ENCODE data around the gene SMAD7. TPM values are rescaled to one million over a fixed set of nuclear protein-coding genes. Genes with fewer than 3 reads are reported as not detected.

Gene SMAD7
- total RNA-seq, 1 experiment from 2014 or later = 2.1 TPM

GRCh38 chr18:48920408-48921038, 30.2 kb downstream of the SMAD7 start:
- no peak for DNase-seq (ENCODE audit: extremely low read depth, low read depth)

- DNase-seq (ENCODE audit: extremely low read depth, low read depth) = no peak
These were observed 31.2 kb downstream of the SMAD7 start for GRCh38 chr18:48919547-48919946.

GRCh38 chr18:48918660-48919456, 31.9 kb downstream of the SMAD7 start:
- no peak for DNase-seq (ENCODE audit: extremely low read depth, low read depth)

- no peak for DNase-seq (ENCODE audit: extremely low read depth, low read depth)
These were observed 32.9 kb downstream of the SMAD7 start for GRCh38 chr18:48917579-48918517.

- DNase-seq (ENCODE audit: extremely low read depth, low read depth) = no peak
These were observed 34.9 kb downstream of the SMAD7 start for GRCh38 chr18:48915626-48916425.

GRCh38 chr18:48914581-48915251, 36.0 kb downstream of the SMAD7 start:
- no peak for DNase-seq (ENCODE audit: extremely low read depth, low read depth)

GRCh38 chr18:48913775-48914174, 37.0 kb downstream of the SMAD7 start:
- DNase-seq (ENCODE audit: extremely low read depth, low read depth) = no peak

- no peak for DNase-seq (ENCODE audit: extremely low read depth, low read depth)
These were observed 37.6 kb downstream of the SMAD7 start for GRCh38 chr18:48913201-48913600.

- DNase-seq (ENCODE audit: extremely low read depth, low read depth) = no peak
These were observed 39.7 kb downstream of the SMAD7 start for GRCh38 chr18:48910972-48911545.

GRCh38 chr18:48909721-48910120, 41.0 kb downstream of the SMAD7 start:
- DNase-seq (ENCODE audit: extremely low read depth, low read depth) = no peak

- no peak for DNase-seq (ENCODE audit: extremely low read depth, low read depth)
These were observed 41.8 kb downstream of the SMAD7 start for GRCh38 chr18:48908916-48909315.

GRCh38 chr18:48905513-48905912, 45.3 kb downstream of the SMAD7 start:
- no peak for DNase-seq (ENCODE audit: extremely low read depth, low read depth)

GRCh38 chr18:48904847-48905394, 45.8 kb downstream of the SMAD7 start:
- no peak for DNase-seq (ENCODE audit: extremely low read depth, low read depth)

GRCh38 chr18:48904091-48904490, 46.7 kb downstream of the SMAD7 start:
- DNase-seq (ENCODE audit: extremely low read depth, low read depth) = no peak

- no peak for DNase-seq (ENCODE audit: extremely low read depth, low read depth)
These were observed 47.7 kb downstream of the SMAD7 start for GRCh38 chr18:48902856-48903601.

GRCh38 chr18:48902023-48902855, 48.5 kb downstream of the SMAD7 start:
- DNase-seq (ENCODE audit: extremely low read depth, low read depth) = peak; percentile 18
